DMS 273 treated with DMSO at 0.1 percent for 48 hours (cell line): ENCODE results near the gene ZBED3.
A peak's percentile ranks its signal among the peaks of the same experiment; 100 is the strongest.
"Not testable (repeated sequence)": the region's sequence is repeated elsewhere in the genome, so short reads cannot be mapped to it uniquely, and the experiment has no call there.

Experiments used
- DNase-seq: peaks from one replicate; lab custom pipeline; 2025; lab: John Stamatoyannopoulos, UW

Gene ZBED3, protein sequence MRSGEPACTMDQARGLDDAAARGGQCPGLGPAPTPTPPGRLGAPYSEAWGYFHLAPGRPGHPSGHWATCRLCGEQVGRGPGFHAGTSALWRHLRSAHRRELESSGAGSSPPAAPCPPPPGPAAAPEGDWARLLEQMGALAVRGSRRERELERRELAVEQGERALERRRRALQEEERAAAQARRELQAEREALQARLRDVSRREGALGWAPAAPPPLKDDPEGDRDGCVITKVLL

GRCh38 chr5:77086689-77087483 is at the start of gene ZBED3:
TSS of gene ZBED3 (minus strand) at chr5:77087285. CDS start at chr5:77077878, 9,407 bp downstream.
- DNase-seq: peak; percentile 72

DNA sequence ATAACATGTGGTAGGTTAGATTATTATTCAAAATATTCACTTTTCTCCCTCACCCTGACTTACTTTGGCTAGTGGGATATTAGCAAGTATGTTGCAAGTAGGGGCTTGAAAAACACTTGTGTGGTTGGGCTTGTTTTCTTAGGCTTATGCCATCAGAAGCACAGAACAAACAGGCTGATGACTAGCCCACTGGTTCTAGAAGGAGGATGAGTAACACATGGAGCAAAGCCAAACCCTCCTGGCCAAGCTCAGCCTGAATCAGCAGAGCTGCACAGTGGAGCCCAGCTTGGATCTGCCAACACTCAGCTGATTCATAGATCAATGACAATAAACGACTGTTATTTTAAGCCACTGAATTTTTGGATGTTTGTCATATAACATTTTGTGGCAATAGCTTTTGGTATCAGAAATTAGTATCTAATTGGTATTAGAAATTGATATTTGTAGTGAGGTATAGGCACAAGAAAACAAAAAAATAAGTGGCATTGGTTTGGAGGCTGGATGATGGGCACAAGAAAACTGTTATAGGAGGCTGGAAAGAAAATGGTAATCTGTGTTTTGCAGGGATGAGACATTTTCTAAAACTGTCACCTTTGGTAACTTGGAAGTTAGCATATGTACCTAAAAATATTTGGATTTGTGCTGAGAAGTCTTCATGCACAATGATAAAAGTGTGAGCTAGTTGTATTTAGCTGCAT is 46.1 kb upstream of the ZBED3 start:
- DNase-seq: no peak

DNA sequence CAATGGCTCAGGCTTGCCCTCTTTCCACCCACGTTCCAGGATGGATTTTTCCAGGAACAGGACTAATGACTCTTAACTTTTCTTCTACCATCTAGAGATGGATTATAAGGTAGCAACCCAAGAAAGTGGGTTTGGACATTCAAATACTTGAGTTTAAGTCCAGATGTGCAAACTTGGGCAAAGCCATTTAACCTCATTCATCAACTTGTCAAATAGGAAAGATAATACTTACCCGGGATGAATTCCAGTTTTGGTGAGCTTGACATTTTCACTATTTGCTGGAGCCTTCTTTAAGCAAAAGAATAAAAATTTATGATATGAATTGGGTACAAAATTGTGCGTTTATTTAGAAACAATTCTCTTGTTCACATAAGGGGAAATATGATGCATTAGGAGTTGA is 44.3 kb upstream of the ZBED3 start:
- DNase-seq: no peak

DNA sequence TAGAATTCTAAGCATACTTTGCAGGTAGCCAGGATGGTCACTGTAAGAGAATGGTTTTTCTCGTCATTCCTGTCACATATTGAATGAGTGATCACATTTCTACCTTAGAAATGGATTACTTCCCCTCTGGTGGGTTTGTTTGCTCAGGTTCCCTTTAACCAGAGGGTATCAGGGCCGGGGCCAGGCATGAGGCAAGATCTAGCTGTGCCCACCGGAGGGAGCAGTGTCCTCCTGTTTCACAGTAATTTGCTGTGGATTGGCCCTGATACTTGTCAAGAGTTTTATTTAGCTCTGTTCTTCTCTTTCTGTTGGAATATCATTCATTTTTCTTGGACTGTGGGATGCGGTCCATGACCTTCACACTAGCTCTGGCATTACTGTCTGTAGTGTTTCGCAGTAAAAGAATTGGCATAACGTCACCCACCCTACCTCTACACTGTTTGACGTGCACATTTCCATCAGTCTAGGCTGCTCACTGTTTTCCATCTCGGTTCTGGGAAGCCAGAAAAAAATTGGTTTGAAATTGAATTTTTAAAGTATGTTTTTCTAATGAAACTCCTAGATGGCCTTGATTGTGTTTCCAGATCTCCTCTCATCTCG is 42.4 kb upstream of the ZBED3 start:
- peak; percentile 6 for DNase-seq

DNA sequence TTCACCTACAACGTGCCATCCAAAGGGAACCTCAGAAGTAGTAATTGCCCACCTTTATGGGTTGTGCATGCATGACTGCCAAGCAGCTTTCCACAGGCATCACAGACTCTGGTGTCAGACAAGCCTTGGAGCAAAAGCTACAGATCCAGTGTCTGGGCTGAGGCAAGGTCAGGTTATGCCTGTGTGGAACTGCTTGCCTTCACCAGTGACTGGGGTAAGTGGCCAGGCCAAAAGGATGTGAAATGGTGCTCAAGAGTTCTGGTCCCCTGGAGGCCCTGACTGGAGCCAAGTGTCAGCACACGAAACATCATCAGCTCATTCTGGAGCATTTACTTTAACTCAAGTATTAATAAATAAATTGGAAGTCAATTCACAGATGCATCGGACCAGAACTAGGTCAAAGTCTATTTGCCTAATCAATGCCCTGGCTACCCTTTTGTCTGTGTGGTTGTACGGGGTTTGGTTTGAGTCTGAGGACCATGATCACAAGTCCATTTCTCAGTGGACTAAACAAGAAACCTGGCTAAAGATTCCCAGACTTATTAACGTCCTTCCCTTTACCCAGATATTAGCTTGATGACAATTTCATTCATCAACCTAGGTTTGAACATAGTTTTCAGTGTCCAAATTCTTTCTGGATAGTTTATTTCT is 41.5 kb upstream of the ZBED3 start:
- no peak for DNase-seq

DNA sequence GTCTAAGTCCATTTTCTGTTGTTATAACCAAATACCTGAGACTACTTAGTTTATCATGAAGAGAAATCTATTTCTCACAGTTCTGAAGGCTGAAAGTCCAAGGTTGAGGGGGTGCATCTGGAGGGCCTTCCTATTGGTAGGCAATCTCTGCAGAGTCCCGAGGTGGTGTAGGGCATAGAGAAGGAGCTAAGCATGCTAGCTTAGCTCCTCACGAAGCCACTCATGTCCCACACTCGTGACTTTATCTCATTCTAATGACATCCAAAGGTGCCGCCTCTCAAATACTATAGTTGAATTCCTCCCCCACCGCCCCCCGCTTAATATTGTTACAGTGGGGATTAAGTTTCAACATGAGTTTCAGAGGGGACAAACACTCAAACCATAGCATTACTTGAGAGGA is 36.0 kb upstream of the ZBED3 start:
- no peak for DNase-seq

DNA sequence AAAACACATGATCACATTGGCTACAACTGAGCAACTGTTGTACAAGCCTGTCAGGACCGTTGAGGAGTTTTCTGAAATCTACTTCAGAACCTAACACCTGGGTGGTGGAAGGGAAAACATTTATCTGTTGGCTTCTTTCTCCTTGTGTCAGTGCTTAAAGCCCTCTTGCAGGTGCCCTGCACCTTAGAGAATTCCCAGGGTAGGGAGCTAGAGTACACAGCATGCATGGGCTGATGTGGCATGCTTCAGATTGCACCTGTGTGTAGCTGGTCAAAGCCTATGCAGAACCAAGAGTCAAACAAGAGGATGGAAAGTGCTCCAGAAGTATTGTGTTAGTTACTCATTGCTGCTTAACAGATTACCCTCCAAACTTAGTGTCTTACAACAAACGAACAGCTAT is 33.6 kb upstream of the ZBED3 start:
- DNase-seq: no peak

DNA sequence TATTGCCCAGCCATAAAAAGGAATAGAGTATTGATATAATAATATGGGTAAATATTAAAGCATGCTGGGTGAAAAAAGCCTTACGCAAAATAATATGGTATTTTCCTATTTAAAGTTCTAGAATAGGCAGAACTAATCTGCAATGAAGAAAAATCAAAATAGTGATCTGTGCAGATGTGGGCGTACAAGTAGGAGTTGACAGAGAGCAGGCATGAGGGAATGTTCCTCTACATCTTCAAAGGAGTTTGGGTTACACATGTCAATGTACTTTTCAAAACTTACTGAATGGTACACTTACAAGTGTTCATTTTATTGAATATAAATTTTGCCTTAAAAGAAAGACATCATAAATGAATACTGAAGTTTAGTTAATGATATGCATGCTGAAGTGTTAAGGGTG is 33.0 kb upstream of the ZBED3 start:
- no peak for DNase-seq

DNA sequence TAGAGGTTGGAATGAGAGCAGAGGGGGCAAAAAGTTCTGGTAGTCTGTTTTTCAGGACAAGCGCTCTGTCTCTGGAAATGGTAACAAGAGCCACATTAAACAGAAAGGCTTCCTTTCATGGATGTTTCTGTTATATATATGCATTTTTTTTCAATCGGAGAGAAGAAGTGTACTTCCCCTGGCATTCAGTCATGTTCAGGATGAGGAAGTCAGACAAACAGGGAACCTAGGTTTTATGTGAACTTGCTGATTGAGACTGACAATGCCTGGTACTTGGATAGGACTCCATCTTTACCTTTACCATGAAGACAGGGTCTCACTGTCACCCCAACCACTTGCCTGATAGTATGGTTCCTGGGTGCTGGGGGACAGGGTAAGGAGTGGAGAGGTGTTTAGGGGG is 30.1 kb upstream of the ZBED3 start:
- no peak for DNase-seq

DNA sequence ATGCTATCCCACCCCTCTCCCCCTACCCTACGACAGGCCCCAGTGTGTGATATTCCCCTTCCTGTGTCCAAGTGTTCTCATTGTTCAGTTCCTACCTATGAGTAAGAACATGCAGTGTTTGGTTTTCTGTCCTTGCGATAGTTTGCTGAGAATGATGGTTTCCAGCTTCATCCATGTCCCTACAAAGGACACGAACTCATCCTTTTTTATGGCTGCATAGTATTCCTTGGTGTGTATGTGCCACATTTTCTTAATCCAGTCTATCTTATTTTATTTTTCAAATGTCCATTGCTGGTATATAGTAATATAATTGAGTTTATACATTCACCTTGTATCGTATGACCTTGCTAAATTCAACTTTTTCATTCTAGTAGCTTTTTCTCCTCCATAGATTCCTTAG is 19.9 kb upstream of the ZBED3 start:
- not testable (repeated sequence) for DNase-seq

DNA sequence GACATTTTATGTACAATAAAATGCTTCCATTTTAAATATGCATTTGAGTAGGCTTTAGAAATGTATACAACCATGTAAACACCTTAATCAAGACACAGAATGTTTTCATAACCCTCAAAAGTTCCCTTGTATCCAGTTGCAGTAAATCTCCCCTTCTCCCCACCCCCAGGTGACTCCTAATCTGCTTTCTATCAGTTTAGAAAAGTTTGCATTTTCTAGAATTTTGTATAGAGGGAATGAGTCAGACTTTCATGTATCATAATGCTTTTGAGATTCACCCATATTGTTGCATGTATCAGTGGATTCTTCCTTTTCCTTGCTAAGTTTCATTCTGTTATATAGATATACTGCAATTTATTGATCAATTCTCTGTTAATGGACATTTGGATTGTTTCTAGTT is 17.7 kb upstream of the ZBED3 start:
- DNase-seq: no peak

GRCh38 chr5:77103457-77103856 is 16.4 kb upstream of the ZBED3 start:
- DNase-seq: no peak

GRCh38 chr5:77102549-77102948 is 15.5 kb upstream of the ZBED3 start:
- DNase-seq: no peak

- DNase-seq: no peak
These were observed 14.2 kb upstream of the ZBED3 start for GRCh38 chr5:77101298-77101697.

- DNase-seq: no peak
These were observed 8.1 kb upstream of the ZBED3 start for GRCh38 chr5:77095189-77095588.

GRCh38 chr5:77087484-77088261 is 588 bp upstream of the ZBED3 start:
- no peak for DNase-seq

GRCh38 chr5:77086368-77086688 is 757 bp downstream of the ZBED3 start:
- DNase-seq: no peak

DNA sequence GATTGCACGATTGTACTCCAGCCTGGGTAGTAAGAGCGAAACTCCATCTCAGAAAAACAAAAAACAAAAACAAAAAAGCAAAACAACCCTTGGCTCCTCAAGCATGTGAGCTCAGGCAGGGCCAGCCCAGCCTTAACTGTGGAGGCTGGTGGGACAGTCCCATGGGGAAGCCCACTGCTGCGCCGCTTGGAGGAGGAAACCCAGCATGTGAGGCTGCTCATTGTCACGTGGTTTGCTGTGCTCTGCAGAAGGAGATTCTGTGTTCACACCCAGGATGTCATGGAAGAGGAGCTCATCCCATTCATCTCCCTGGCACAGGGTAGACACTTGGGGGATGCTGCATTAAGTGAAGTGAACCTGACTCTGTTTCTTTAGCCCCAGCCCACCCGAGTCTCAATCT is 4.0 kb downstream of the ZBED3 start:
- no peak for DNase-seq

GRCh38 chr5:77082280-77082679 is 4.8 kb downstream of the ZBED3 start:
- no peak for DNase-seq

DNA sequence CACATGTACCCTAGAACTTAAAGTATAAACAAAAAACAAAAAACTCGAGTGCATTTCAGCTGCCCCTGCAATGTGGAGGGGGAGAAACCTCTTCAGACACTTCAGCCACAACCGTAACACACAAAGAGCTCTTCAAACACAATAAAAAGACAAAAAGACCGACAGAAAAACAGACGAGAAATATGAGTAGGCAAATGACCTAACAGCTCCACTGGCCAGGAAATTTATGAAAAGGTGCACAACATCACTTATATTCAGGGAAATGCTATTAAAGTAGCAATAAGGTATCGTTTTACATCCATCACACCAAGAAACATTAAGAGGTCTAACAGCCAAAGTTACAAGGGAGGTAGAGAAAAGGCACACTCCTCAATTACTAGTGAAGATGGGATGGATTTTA is 6.2 kb downstream of the ZBED3 start:
- DNase-seq: no peak

GRCh38 chr5:77080479-77080878 is 6.6 kb downstream of the ZBED3 start:
- DNase-seq: not testable (repeated sequence)

GRCh38 chr5:77077829-77078176 is 9.3 kb downstream of the ZBED3 start:
- DNase-seq: no peak
